ENCODE measurements around the gene JAG2.

- TF ChIP-seq GATA3 (IDR thresholded peaks at IDR 0.05; ENCODE audit: low read depth, low read length), result no peak
- TF ChIP-seq GATA2 (IDR thresholded peaks at IDR 0.05; ENCODE audit: low read depth, low read length), result no peak
These were observed 47.0 kb upstream of the JAG2 start for GRCh38 chr14:105215602-105216001.
